KOPT-K1 (cell line): Measurements from ENCODE around the gene PSTPIP1.

Source experiments
- H3K27ac ChIP-seq: fragments of 200-600 bp; sonication (generic); 2 replicates; pipeline ENCODE4 v1.5.1; 2016; ENCODE audit warnings: antibody characterized with exemption, mild to moderate bottlenecking, low read depth, low read length; ENCODE audit not compliant: poor library complexity, severe bottlenecking
- H3K36me3 ChIP-seq: fragments of 200-600 bp; sonication (generic); 2 replicates; pipeline ENCODE4 v1.5.1; 2017; ENCODE audit warnings: antibody characterized with exemption, mild to moderate bottlenecking, low read length, moderate library complexity; ENCODE audit not compliant: insufficient read depth
- H3K9me3 ChIP-seq: fragments of 200-600 bp; sonication (generic); 2 replicates; pipeline ENCODE4 v1.5.1; 2017; ENCODE audit warnings: antibody characterized with exemption, low read length, mild to moderate bottlenecking; ENCODE audit not compliant: insufficient read depth, poor library complexity, severe bottlenecking

The PSTPIP1 gene

GRCh38 chr15:77002436-77002835 is 7.5 kb downstream of the PSTPIP1 start:
- peak overlapping the region; percentile 60 for H3K27ac ChIP-seq
- H3K36me3 ChIP-seq: no peaks in the 10 kb centered on the region
- no peaks in the 10 kb centered on the region for H3K9me3 ChIP-seq

GRCh38 chr15:77002954-77003912 is 8.3 kb downstream of the PSTPIP1 start:
- H3K27ac ChIP-seq: peak overlapping the region; percentile 60
- H3K9me3 ChIP-seq: no peaks in the 10 kb centered on the region
- H3K36me3 ChIP-seq: no peaks in the 10 kb centered on the region

GRCh38 chr15:77004189-77004588 is 9.3 kb downstream of the PSTPIP1 start:
- H3K36me3 ChIP-seq: no peaks in the 10 kb centered on the region
- peak overlapping the region; percentile 60 for H3K27ac ChIP-seq

GRCh38 chr15:77009176-77009575 is 14.2 kb downstream of the PSTPIP1 start:
- no peaks in the 10 kb centered on the region for H3K9me3 ChIP-seq
- no peak overlapping the region for H3K27ac ChIP-seq
- no peaks in the 10 kb centered on the region for H3K36me3 ChIP-seq

More at GRCh38 chr15:77004189-77004588, 9.3 kb downstream of the PSTPIP1 start:
- no peaks in the 10 kb centered on the region for H3K9me3 ChIP-seq

GRCh38 chr15:77009646-77010311 is 14.9 kb downstream of the PSTPIP1 start:
- Histone ChIP-seq H3K27ac (no peak overlapping the region), H3K36me3 (no peaks in the 10 kb centered on the region), H3K9me3 (no peaks in the 10 kb centered on the region)

GRCh38 chr15:77010312-77010686 is 15.4 kb downstream of the PSTPIP1 start:
- H3K36me3 ChIP-seq: no peaks in the 10 kb centered on the region
- no peaks in the 10 kb centered on the region for H3K9me3 ChIP-seq
- no peak overlapping the region for H3K27ac ChIP-seq

GRCh38 chr15:77010857-77011256 is 15.9 kb downstream of the PSTPIP1 start:
- H3K27ac ChIP-seq: no peak overlapping the region
- no peaks in the 10 kb centered on the region for H3K36me3 ChIP-seq
- H3K9me3 ChIP-seq: no peaks in the 10 kb centered on the region

GRCh38 chr15:77012117-77012712 is 17.3 kb downstream of the PSTPIP1 start:
- H3K9me3 ChIP-seq: no peaks in the 10 kb centered on the region
- H3K27ac ChIP-seq: peak overlapping the region; percentile 46
- no peaks in the 10 kb centered on the region for H3K36me3 ChIP-seq

GRCh38 chr15:77012868-77013267 is 17.9 kb downstream of the PSTPIP1 start:
- H3K36me3 ChIP-seq: no peaks in the 10 kb centered on the region
- peak overlapping the region; percentile 46 for H3K27ac ChIP-seq

GRCh38 chr15:77013776-77014131 is 18.8 kb downstream of the PSTPIP1 start:
- no peaks in the 10 kb centered on the region for H3K9me3 ChIP-seq
- no peaks in the 10 kb centered on the region for H3K36me3 ChIP-seq
- H3K27ac ChIP-seq: peak overlapping the region; percentile 46

More at GRCh38 chr15:77012868-77013267, 17.9 kb downstream of the PSTPIP1 start:
- H3K9me3 ChIP-seq: no peaks in the 10 kb centered on the region

GRCh38 chr15:77014132-77015081 is 19.5 kb downstream of the PSTPIP1 start:
- peaks cover under 1% of the 10 kb centered on the region; the same call in 1 of the 2 replicates for H3K36me3 ChIP-seq
- H3K27ac ChIP-seq: peak overlapping the region; percentile 46
- no peaks in the 10 kb centered on the region for H3K9me3 ChIP-seq

- Histone ChIP-seq H3K9me3 (no peaks in the 10 kb centered on the region), H3K36me3 (peaks cover 5% of the 10 kb centered on the region; the same call in 1 of the 2 replicates), H3K27ac (no peak overlapping the region)
Observed at GRCh38 chr15:77015646-77016320, 20.9 kb downstream of the PSTPIP1 start.

GRCh38 chr15:77016321-77016695 is 21.4 kb downstream of the PSTPIP1 start:
- peaks cover 5% of the 10 kb centered on the region; the same call in 1 of the 2 replicates for H3K36me3 ChIP-seq
- no peak overlapping the region for H3K27ac ChIP-seq
- no peaks in the 10 kb centered on the region for H3K9me3 ChIP-seq
